Hematopoietic multipotent progenitor cell treated with erythropoietin and hydrocortisone succinate and interleukin-3 and kit ligand, for 8 days (in vitro differentiated cells): ENCODE data around the gene PDE8B.
"Not testable (repeated sequence)": the region's sequence is repeated elsewhere in the genome, so short reads cannot be mapped to it uniquely, and the experiment has no call there.

Experiments
- DNase-seq: peaks from one replicate; pipeline ENCODE4 v3.0.0-alpha.2; 2015

Gene PDE8B

GRCh38 chr5:77454123-77454522 lies 243.6 kb downstream of the PDE8B start:
- DNase-seq = no peak

GRCh38 chr5:77461287-77461686 lies 250.8 kb downstream of the PDE8B start:
- DNase-seq = no peak

DNA sequence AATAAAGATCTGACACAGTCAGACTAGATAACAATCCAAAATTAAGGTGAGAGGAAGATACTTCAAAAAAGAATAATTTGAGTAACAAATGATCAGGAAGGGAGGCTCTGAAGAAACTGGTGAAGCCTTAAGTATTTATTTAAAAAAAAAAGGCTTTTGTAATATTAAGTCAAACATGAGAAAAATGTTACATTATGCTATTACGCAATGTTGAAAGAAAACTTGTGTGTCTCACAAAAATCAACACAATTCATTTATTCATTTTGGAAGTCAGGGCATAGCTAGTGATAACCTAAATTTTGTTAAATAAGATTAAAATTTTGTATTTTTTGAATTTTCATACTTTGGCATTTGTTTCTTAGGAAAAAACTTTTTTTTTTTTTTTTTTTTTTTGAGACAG lies 253.4 kb downstream of the PDE8B start:
- no peak for DNase-seq

DNA sequence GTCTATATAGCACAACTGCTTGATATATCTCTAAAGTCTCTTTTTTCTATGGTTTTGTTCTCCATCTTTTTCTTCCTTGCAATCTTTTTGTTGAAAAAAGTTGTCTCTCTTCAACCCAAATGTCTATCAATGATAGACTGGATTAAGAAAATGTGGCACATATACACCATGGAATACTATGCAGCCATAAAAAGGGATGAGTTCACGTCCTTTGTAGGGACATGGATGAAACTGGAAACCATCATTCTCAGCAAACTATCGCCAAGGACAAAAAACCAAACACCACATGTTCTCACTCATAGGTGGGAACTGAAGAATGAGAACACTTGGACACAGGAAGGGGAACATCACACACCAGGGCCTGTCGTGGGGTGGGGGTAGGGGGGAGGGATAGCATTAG lies 258.4 kb downstream of the PDE8B start:
- DNase-seq = not testable (repeated sequence)

GRCh38 chr5:77475041-77475440 lies 264.6 kb downstream of the PDE8B start:
- not testable (repeated sequence) for DNase-seq
